GM19372 (cell line): ENCODE results near the gene WNK2.
"Not testable (repeated sequence)": the region's sequence is repeated elsewhere in the genome, so short reads cannot be mapped to it uniquely, and the experiment has no call there.

Source experiments
- ATAC-seq: cut with Tn5 transposase; IDR thresholded peaks from one replicate; pipeline ENCODE4 v1.9.1; 2021; ENCODE audit warnings: mild to moderate bottlenecking, low read depth, moderate library complexity; ENCODE audit not compliant: unreplicated experiment

WNK2 gene

GRCh38 chr9:93319301-93319991 lies 135.5 kb downstream of the WNK2 start:
- no peak for ATAC-seq

DNA sequence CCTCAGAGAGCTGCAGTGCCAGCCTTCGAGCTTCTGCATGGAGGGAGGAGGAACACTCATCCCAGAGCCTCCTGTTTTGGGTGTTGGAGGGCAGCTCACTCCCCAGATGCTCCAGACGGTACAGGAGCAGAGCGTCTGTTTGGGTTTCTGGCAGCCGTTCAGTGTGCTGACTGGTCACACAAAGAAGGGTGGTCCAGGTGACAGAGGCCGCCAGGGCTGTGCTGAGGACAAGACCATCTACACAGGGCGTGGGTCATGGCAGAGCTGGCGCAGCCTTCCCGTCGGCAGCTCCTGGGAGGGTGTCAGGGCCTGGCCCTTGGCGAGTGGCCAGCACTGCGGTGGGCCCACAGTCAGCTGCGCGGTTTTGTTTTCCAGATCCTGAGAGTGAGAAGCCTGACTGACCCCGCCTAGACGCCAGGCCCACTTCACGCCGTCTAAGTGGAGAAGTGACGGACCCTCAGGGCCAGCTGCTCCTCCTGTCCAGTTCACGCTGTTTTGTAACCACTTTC lies 136.1 kb downstream of the WNK2 start:
- no peak for ATAC-seq

DNA sequence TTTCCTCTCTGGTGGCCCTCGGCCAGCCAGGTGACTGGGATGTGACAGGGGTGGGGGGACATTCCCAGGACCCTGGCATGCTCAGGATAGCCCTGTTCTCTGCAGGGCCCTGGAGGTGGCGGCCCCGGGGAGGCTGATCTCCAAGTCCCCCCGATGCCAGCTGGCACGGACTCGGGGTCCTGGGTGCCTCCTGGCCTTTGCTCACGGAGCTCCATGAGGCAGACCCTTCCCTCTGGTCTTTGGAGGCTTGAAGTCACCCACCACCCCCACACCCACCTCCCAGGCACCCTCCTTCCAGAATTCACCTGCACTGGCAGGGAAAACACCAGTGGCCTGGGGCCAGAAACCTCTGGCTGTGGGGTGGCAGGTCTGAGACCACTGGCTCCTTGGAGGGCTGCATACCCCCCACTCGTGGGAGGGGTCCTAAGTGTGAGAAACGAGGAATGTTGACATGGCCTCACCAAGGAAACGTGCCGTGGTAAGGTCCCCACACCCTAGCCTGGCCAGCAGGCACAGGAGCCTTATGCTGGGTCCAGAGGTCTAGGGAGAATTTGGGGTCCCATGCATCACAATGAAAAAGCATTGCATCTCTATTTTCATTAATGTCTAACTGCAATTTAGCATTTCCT lies 136.8 kb downstream of the WNK2 start:
- ATAC-seq, result no peak

DNA sequence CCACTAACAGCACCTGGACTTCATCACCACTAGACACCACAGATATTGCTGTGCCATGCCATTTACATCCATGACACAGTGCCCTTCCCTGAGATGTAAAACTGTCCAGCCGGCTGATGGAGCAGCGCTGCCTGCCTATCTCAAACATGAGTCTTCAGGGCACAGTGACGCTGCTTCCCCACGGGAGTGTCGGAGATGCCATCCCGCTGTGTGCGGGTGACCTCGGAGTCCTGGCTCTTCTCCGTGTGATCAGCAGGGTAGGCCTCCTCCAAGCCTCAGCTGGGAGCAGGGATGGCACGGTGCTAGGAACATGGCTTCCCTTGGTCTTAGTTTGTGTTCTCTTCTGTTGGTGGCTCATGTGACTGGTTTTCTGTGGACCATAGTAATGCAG lies 137.3 kb downstream of the WNK2 start:
- no peak for ATAC-seq

DNA sequence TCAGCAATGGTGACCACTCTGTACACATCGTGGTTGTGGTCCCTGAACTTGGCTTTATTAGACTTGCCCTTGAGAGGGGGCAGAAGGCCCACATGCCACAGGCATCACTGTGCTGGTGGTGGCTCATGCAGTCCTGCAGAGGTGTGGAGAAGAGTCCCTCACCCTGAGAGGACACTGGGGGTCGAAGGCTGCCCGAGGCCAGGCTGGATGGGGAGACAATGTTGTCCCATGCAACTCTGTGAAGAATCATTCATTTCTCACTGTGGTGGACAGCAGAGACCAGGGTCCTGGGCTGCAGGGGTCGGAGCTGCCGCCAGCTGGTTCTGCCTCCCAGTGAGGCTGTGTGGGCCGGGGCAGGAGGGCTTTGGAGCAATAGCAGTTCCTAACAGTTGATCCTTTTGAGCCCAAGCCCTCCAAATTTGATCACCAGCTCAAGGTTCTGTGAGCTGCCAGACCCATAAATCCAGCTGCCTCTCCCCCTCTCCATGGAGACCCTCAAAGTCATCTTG lies 139.6 kb downstream of the WNK2 start:
- not testable (repeated sequence) for ATAC-seq

DNA sequence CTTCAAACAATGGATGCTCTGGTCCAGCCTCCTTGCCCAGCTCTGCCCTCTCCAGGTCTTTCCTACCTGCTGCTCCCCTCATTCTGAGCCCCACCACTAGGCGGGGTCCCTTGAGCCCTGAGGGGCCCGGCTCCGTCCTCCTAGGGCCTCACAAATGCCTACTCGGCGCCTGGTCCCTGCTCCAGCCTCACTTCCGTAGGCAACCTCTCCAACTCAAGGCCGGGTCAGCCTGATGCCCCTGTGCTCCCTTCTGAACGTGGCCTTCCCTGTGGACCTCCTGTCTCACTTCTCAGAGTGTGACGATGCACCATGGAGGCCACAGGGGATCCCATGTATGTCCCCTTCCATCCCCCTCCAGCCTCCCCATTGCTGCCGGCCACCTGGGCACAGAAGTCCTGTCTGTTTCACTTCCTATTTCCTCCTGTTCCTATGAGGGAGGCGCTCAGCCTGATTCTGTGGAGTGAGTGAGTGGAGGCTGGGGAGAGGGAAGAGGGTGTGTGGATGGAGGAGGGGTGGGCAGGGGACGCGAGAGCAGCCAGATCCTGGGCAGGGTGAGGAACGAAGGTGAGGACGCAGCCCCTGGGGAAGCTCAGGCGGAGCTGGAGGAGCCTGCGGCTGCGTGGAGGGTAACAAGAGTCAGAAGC lies 140.4 kb downstream of the WNK2 start:
- ATAC-seq, result no peak

DNA sequence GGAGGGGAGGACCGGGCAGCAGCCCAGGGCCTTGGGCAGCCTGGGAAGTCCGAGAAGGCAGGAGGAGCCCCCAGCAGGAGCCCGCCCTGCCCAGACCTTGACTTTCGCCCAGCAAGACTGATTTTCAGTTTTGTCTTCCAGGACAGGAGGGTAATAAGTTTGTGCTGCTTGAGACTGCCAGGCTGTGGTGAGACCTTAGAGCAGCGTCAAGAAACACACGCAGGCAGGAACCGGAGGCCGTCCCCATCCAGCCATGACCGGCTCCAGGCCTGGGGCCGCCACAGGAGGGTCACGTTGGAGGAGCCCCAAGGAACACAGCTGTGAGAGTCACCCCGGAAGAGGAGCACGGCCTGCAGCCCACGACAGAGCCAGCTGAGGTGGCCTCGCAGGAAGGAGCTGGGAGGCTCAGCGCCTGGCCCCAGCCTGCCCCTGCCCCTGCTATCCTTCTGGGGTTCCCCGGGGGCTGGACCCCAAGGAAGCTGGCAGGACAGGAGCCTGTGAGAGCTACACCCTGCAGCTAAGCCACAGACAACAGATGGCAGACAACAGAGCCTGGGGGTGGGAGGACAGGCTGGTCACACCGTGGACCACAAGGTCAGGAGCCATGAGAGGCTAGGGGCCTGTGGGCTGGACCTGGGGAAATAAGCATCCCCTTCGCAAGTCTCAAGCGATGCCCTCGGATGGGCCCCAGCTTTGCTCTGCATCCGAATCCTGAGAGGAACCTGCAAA lies 141.5 kb downstream of the WNK2 start:
- ATAC-seq, result no peak

DNA sequence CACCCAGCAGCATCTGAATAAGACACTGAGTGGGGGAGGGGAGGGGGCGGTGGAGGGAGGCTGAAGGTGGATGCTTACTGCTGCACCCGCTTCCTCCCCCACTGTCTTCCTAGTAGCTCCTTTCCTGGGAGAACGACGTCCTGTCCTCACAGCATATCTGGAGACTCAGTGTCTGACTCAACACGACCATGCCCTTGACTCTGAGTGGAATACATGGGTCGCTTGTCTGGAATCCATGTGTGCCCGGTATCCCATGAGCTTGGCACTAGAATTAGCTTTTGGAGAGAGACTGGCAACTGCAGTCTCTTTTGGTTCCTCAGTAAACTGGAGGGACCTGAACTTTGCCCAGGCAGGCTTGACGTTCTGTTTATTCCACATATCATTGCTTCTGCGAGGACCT lies 142.1 kb downstream of the WNK2 start:
- ATAC-seq, result no peak

DNA sequence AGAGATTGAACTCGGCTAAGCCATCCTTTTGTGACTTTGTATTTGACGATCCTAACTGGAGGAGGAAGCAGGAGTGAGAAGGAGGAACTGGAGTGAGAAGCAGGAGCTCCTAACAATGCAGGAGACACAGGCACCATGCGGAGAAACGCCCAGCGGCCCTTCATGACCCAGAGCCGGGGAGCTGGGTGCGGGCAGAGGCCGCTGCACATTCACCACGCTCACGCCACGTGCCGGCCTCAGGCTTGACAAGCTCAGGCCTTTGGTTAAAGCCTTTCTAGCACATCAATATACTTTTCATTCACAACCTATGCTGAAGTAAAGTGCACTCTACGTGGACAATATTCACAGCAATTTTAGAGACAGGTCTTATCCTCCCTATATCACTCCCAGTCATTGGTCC lies 142.7 kb downstream of the WNK2 start:
- ATAC-seq, result no peak

DNA sequence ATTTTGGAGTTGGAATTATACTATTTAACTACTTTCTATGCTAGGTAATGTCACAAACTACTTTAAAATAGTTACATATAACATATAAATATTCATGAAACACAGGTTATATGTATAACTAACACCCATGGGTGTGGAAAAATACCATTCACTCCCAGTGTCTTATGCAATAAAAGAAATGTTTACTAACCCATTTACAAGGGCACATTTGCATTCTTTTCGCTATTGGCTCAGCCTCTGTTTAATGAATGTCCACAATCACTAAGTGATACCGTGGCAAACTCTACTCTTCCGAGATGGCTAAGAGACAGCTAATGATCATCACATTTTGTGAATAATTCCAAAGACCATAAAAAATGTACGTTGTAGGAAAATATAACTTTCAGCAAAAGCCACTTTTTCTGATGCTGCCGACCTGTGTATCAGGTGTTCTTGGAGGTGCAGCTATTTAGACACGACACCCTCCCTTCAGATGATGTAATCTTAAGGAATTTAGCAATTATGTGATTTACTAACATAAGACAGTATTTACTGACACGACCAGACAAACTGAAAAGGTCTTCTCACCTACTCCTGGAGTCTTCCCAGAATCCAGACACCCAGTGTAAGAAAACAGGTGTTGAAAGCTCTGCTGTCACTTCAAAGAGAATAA lies 145.8 kb downstream of the WNK2 start:
- no peak for ATAC-seq

DNA sequence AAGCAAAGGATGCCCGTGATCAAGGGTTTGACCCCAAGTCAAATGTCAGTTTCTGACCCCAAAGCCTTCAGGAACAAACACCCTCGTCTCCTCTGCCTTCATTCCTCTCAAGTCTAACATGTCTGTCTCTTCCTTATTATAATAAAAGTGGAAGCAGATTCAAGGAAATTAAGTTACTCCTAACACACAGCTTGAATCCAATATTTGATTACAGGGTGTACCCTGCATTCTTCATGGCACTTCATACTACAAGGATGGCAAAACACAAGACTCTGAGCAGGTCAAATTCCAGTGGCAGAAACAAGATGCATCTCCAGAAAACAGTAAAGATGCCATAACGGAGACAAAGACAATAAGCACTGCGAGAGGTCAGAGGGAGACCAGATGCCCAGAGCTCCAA lies 148.4 kb downstream of the WNK2 start:
- ATAC-seq, result no peak

GRCh38 chr9:93336720-93337119 lies 152.8 kb downstream of the WNK2 start:
- ATAC-seq, result no peak

DNA sequence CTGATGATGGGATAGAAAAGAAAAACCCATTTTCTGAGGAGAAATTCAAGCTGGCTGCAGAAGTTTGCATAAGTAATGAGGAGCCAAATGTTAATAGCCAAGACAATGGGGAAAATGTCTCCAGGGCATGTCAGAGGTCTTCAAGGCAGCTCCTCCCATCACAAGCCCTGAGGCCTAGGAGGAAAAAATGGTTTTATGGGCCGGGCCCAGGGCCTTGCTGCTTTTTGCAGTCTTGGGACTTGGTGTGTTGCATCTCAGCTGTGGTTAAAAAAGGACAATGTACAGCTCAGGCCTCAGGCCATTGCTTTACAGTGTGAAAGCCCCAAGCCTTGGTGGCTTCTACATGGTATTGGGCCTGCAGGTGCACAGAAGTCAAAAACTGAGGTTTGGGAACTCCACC lies 154.3 kb downstream of the WNK2 start:
- ATAC-seq, result not testable (repeated sequence)

DNA sequence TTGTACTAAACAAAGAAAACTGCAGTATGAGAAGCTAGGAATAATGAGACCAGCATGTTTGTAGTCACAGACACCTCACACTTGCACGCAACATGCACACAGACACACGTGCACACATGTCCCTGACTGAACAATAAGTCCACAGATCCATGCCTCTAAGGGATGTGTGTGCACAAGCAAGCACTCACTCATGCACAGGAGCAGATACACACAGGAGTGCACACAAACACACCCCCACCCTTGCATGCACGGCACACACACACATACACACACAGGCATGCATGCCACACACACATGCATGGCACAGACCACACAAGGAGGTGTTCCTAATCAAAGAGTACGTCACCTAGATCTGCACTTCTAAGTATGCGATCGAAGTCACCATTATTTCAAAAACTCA lies 156.2 kb downstream of the WNK2 start:
- no peak for ATAC-seq

DNA sequence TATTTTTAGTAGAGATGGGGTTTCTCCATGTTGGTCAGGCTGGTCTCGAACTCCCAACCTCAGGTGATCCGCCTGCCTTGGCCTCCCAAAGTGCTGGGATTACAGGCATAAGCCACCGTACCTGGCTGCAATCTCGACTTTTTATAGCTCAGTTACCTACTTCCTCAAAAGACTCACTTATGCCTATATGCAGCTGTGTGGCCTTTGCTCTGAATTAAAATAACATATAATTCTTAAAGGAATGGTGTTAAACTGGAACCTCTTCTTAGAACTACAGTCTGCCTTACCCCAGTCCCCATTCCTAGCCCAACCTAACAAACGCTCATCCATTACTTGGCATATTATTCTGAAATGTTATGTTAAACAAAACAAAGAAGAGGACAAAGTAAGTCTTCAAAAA lies 157.9 kb downstream of the WNK2 start:
- not testable (repeated sequence) for ATAC-seq

- ATAC-seq, result not testable (repeated sequence)
Observed at GRCh38 chr9:93342428-93342827, 158.5 kb downstream of the WNK2 start.

DNA sequence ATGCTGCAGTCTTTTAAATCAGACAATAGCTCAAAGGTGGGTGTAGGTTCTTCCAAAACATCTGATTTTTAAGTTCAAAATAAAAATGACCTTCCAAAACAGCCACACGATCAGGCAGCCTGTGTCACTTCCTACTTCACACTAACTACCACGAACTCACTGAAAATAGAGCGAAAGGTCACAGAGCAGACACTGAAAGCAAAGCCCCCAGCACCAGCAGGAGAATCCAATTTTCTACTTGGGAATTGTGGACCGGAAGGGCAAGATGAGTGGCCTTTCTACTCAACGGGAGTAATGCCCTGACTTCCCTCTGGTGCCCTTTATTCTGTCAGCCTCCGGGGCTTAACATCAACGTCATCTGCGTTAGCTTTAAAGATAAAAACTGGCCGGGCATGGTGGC lies 159.7 kb downstream of the WNK2 start:
- no peak for ATAC-seq

GRCh38 chr9:93345643-93346230 lies 161.8 kb downstream of the WNK2 start:
- no peak for ATAC-seq

- ATAC-seq, result no peak
Observed at GRCh38 chr9:93346231-93347112, 162.5 kb downstream of the WNK2 start.
